Measurements from ENCODE around the gene CTNNA1.
"Not testable (repeated sequence)": the region's sequence is repeated elsewhere in the genome, so short reads cannot be mapped to it uniquely, and the experiment has no call there.

CTNNA1 gene

DNA sequence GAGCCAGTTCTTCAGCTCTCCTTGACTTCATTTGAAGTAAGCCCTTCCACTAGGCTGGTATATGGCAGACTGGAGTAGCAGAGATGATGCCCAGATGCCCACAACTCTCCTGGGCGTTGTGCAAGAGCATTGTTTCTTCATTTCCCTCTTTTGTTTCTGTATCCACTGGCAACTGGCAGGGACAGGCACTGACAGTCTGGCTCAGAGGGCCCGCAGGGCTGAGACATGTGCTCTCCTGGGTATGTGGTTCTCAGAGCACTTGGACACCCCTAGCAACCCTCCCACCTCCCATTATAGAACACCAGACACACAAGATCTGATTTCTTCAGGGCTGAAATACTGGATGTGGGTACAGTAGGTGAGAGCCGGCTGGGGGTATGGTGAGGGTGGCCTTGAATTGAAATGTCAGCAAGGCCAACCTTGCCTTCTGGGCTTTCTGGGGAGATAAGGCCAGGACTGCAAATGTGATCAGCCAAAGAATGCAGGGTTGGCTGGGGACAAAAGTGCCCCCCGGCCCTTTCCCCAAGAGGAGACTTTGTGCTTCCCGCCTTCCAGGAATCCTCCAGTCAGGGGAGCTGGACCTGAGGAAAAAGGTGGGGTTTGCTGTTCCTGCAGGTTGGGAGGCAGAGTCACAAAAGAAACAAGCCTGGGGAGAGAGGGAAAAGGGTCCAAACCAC lies 28.6 kb upstream of the CTNNA1 start:
- Histone ChIP-seq H3K79me2 (ENCODE audit: control insufficient read depth, insufficient read depth, low read length, unreplicated experiment) (no peaks in the 10 kb centered on the region), H3K4me3 (ENCODE audit: low read depth, low read length) (no peak overlapping the region), H3K27ac (ENCODE audit: low read depth, low read length) (peak overlapping the region; percentile 69; the same call in 1 of the 2 replicates), H2AFZ (ENCODE audit: low read length, unreplicated experiment) (no peak overlapping the region), H3K27me3 (ENCODE audit: insufficient read depth, low read length) (no peaks in the 10 kb centered on the region; the same call in 1 of the 2 replicates), H3K4me1 (ENCODE audit: control insufficient read depth, insufficient read depth, low read length, unreplicated experiment) (peaks cover 14% of the 10 kb centered on the region), H3K36me3 (ENCODE audit: insufficient read depth, low read length) (no peaks in the 10 kb centered on the region)

DNA sequence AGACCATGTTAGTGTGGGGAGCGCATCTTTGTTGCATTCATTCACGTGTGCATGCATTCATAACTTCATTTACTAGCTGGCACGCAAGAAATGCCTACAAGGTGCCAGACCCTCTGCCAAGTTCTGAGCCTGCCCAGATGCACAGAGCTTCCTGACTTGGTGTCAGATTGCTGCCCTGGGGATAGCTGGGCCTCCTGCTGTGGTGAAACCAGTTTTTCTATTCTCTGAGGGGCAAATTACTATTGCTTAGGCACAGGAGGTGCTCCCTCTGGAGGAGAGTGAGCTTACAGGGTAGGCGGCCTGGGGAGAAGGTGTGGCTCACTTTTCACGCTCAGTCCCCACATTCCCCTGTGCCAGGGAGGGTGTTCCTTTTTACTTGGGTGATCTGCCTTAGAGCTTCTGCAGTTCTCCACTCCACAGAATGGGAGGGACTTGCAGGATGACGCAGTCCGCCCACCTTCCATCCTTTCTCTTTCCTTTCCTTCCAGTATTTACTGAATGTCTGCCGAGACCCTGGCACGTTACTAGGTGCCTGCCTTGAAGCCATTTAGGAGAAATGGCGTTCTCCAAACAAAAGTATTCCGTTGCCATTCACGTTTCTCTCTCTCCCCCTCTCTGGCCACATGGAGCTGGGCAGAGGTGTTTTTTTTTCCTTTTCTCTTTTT lies 27.9 kb upstream of the CTNNA1 start:
- Histone ChIP-seq H3K27me3 (ENCODE audit: insufficient read depth, low read length) (no peaks in the 10 kb centered on the region; the same call in 1 of the 2 replicates), H3K4me1 (ENCODE audit: control insufficient read depth, insufficient read depth, low read length, unreplicated experiment) (peaks cover 14% of the 10 kb centered on the region), H3K36me3 (ENCODE audit: insufficient read depth, low read length) (no peaks in the 10 kb centered on the region), H3K27ac (ENCODE audit: low read depth, low read length) (peak overlapping the region; percentile 69), H3K79me2 (ENCODE audit: control insufficient read depth, insufficient read depth, low read length, unreplicated experiment) (no peaks in the 10 kb centered on the region), H2AFZ (ENCODE audit: low read length, unreplicated experiment) (peak overlapping the region; percentile 84), H3K4me3 (ENCODE audit: low read depth, low read length) (peak overlapping the region; percentile 41; the same call in 1 of the 2 replicates)

DNA sequence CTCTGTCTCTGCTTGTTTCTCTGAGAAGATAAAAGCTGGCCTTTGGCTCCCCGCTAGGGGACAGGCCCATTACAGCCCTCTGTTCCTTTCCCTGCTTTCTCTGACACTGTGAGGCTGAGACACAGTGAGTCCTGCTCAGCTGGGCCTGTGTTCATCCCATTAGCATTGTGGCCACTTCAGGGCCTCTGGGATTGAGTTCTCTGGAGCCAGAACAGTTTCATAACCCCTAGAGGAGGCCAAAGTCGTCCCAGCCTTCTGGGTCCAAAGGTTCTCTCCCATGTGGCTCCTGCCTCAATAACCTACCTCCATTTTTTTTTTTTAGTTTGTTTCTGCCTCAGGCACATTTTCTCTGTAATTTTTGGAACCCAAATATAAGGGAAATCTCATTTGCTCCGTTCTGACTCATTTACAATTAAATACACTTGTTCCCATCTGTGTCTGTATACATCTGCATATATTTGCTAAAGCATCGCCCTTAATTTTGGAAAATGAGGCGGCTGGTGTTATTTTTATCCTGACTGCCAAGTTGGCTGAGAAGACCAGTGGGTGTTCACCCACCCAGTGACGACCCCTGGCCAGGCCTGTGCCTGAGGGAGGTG lies 27.3 kb upstream of the CTNNA1 start:
- Histone ChIP-seq H3K4me1 (ENCODE audit: control insufficient read depth, insufficient read depth, low read length, unreplicated experiment) (peaks cover 14% of the 10 kb centered on the region), H3K36me3 (ENCODE audit: insufficient read depth, low read length) (no peaks in the 10 kb centered on the region), H3K27ac (ENCODE audit: low read depth, low read length) (peak overlapping the region; percentile 69), H3K4me3 (ENCODE audit: low read depth, low read length) (peak overlapping the region; percentile 41; the same call in 1 of the 2 replicates), H2AFZ (ENCODE audit: low read length, unreplicated experiment) (peak overlapping the region; percentile 84), H3K79me2 (ENCODE audit: control insufficient read depth, insufficient read depth, low read length, unreplicated experiment) (no peaks in the 10 kb centered on the region), H3K27me3 (ENCODE audit: insufficient read depth, low read length) (no peaks in the 10 kb centered on the region; the same call in 1 of the 2 replicates)

DNA sequence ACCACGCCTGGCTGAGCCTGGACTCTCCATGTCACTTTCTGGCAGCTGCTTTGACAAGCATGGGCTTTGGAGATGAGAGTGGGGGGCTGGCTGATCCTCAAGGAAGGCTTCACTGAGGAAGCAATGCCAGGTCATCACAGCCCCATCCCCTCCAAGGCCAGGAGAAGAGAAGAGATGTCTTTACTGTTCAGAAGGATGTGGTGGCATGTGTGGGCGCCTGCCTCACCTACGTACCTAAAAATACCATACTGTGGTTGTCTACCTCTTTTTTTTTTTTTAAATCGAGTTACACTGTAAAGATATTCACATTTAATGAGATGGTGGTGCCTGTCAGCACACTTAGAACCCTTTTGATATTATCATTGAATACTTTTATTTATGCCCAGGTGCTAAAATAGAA lies 26.4 kb upstream of the CTNNA1 start:
- no peak overlapping the region for H3K4me3 ChIP-seq (ENCODE audit: low read depth, low read length)
- H3K36me3 ChIP-seq (ENCODE audit: insufficient read depth, low read length), result no peaks in the 10 kb centered on the region
- H3K27me3 ChIP-seq (ENCODE audit: insufficient read depth, low read length), result no peaks in the 10 kb centered on the region
- no peaks in the 10 kb centered on the region for H3K79me2 ChIP-seq (ENCODE audit: control insufficient read depth, insufficient read depth, low read length, unreplicated experiment)
- H3K4me1 ChIP-seq (ENCODE audit: control insufficient read depth, insufficient read depth, low read length, unreplicated experiment), result peaks cover 14% of the 10 kb centered on the region
- H2AFZ ChIP-seq (ENCODE audit: low read length, unreplicated experiment), result no peak overlapping the region
- H3K27ac ChIP-seq (ENCODE audit: low read depth, low read length), result no peak overlapping the region

DNA sequence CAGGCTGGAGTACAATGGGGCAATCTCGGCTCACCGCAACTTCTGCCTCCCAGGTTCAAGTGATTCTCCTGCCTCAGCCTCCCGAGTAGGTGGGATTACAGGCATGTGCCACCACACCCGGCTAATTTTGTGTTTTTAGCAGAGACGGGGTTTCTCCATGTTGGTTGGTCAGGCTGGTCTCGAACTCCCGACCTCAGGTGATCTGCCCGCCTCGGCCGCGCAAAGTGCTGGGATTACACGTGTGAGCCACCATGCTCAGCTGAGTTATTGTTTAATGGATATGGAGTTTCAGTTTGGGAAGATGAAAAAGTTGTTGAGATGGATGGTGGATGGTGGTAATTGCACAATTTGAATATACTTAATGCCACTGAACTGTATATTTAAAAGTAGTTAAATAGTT lies 22.7 kb upstream of the CTNNA1 start:
- not testable (repeated sequence) for H3K4me3 ChIP-seq (ENCODE audit: low read depth, low read length); H3K36me3 ChIP-seq (ENCODE audit: insufficient read depth, low read length); H2AFZ ChIP-seq (ENCODE audit: low read length, unreplicated experiment); H3K27ac ChIP-seq (ENCODE audit: low read depth, low read length); H3K79me2 ChIP-seq (ENCODE audit: control insufficient read depth, insufficient read depth, low read length, unreplicated experiment); H3K4me1 ChIP-seq (ENCODE audit: control insufficient read depth, insufficient read depth, low read length, unreplicated experiment); H3K27me3 ChIP-seq (ENCODE audit: insufficient read depth, low read length)

DNA sequence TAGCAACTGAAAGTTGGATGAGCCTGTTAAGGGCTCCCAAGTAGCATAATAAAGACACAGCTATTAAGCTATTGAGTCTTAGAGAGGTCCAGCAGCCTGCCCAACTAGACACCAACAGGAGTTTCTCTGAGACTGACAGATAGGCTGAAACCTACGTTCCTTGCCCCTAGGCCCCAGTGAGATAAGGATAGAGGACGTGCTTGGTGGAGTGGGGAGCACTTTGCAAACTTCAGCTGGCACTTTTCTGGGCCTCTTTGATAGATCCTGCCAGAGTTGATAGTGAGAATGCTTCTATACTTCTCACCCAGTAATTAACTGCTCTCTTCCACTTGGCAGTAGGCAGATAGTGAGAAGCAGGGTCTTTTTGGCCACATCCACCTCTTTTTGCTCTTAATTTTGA lies 20.8 kb upstream of the CTNNA1 start:
- no peaks in the 10 kb centered on the region for H3K36me3 ChIP-seq (ENCODE audit: insufficient read depth, low read length)
- no peak overlapping the region for H2AFZ ChIP-seq (ENCODE audit: low read length, unreplicated experiment)
- H3K4me3 ChIP-seq (ENCODE audit: low read depth, low read length), result no peak overlapping the region
- no peak overlapping the region for H3K27ac ChIP-seq (ENCODE audit: low read depth, low read length)
- no peaks in the 10 kb centered on the region for H3K27me3 ChIP-seq (ENCODE audit: insufficient read depth, low read length)
- H3K79me2 ChIP-seq (ENCODE audit: control insufficient read depth, insufficient read depth, low read length, unreplicated experiment), result no peaks in the 10 kb centered on the region
- H3K4me1 ChIP-seq (ENCODE audit: control insufficient read depth, insufficient read depth, low read length, unreplicated experiment), result no peaks in the 10 kb centered on the region

DNA sequence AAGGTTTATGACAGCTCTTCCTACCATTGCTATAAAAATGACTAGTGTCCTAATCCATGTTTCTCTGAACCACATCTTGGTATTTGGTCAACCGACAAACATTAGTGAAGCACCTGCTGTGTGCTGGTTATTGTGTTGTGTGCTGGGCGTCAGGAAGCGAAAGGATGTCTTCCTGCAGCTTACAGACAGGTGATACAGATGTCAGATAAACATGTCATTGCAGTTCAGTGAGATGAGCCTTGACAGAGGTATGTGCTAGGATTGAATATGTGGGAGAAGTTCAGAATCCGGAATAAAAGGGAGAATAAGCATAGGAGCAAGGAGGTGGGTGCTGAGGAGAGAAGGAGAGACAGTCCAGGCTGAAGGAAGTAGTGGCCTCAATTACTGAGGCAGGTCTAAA lies 20.3 kb upstream of the CTNNA1 start:
- Histone ChIP-seq H3K27me3 (ENCODE audit: insufficient read depth, low read length) (no peaks in the 10 kb centered on the region), H3K27ac (ENCODE audit: low read depth, low read length) (no peak overlapping the region), H3K36me3 (ENCODE audit: insufficient read depth, low read length) (no peaks in the 10 kb centered on the region), H3K4me3 (ENCODE audit: low read depth, low read length) (no peak overlapping the region), H3K4me1 (ENCODE audit: control insufficient read depth, insufficient read depth, low read length, unreplicated experiment) (peaks cover 3% of the 10 kb centered on the region), H3K79me2 (ENCODE audit: control insufficient read depth, insufficient read depth, low read length, unreplicated experiment) (no peaks in the 10 kb centered on the region), H2AFZ (ENCODE audit: low read length, unreplicated experiment) (no peak overlapping the region)

DNA sequence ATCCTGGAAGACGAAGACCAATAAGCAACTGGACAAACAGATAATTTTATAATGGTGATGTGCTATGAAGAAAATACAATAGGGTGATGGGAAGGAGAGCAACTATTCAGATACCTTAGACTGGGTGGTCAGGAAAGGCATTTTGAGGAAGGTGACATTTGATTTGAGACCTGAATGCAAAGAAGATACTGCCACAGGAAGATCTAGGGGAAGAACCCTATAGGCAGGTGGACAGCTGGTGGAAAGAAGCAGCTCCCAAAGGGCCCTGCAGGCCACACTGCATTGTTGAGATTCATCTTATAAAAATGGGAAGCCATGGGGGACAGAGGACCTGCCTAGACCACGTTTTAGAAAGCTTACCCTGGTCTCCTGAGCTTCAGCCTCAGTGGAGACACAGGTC lies 19.7 kb upstream of the CTNNA1 start:
- Histone ChIP-seq H3K79me2 (ENCODE audit: control insufficient read depth, insufficient read depth, low read length, unreplicated experiment) (no peaks in the 10 kb centered on the region), H3K27me3 (ENCODE audit: insufficient read depth, low read length) (no peaks in the 10 kb centered on the region), H3K27ac (ENCODE audit: low read depth, low read length) (no peak overlapping the region), H3K4me3 (ENCODE audit: low read depth, low read length) (no peak overlapping the region), H2AFZ (ENCODE audit: low read length, unreplicated experiment) (no peak overlapping the region), H3K36me3 (ENCODE audit: insufficient read depth, low read length) (no peaks in the 10 kb centered on the region), H3K4me1 (ENCODE audit: control insufficient read depth, insufficient read depth, low read length, unreplicated experiment) (peaks cover 3% of the 10 kb centered on the region)

DNA sequence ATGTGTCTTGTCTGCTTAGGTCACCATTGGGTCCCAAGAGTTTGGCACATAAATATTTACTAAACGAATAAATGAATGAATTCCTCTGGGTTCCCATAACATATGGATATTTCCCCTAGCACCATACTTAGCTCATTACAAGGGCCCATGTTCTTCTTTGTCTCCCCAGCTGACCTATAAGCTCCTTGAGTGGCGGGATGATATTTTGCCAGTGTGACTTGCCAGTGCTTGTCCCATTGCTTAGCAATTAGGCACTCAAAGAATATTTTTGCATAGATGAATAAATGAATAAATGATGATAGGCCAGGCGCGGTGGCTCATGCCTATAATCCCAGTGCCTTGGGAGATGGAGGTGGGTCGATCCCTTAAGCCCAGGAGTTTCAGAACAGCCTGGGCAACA lies 16.9 kb upstream of the CTNNA1 start:
- Histone ChIP-seq H3K36me3 (ENCODE audit: insufficient read depth, low read length) (no peaks in the 10 kb centered on the region), H3K27me3 (ENCODE audit: insufficient read depth, low read length) (no peaks in the 10 kb centered on the region), H3K27ac (ENCODE audit: low read depth, low read length) (no peak overlapping the region), H3K4me1 (ENCODE audit: control insufficient read depth, insufficient read depth, low read length, unreplicated experiment) (peaks cover 3% of the 10 kb centered on the region), H2AFZ (ENCODE audit: low read length, unreplicated experiment) (no peak overlapping the region), H3K79me2 (ENCODE audit: control insufficient read depth, insufficient read depth, low read length, unreplicated experiment) (no peaks in the 10 kb centered on the region), H3K4me3 (ENCODE audit: low read depth, low read length) (no peak overlapping the region)

DNA sequence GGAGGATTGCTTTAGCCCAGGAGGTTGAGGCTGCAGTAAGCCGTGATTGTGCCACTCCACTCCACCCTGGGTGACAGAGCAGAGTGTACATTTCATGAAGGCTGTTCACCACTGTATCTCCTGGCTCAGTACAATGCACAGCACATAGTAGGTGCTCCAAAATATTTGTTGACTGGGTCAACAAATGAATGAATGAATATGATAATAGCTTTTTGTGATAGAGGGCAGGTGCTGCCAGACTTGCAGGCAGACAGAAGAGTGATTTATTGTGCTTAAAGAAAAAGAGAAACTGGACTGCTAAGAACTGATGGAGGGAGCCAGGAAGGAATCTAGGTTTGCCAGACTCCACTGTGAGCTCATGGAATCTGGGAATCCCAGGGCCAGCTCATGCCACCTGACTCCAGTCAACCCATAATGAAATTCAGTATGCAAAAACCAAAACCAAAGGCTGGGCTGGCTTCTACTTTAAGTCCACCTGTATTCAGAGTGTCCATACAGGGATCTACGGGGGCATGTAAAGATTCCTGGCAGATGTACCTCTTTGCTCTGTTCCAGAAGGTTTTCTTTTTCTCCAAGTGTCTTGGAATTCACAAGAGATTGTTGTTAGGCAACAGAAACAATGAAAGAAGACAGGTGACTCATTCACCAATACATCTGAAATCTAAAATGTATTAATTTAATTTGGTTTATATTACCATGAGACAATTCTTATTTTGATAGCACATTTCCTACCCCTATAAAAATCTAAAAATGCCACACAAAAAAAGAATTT lies 15.5 kb upstream of the CTNNA1 start:
- no peak overlapping the region for H3K27ac ChIP-seq (ENCODE audit: low read depth, low read length)
- H3K4me3 ChIP-seq (ENCODE audit: low read depth, low read length), result no peak overlapping the region
- H3K36me3 ChIP-seq (ENCODE audit: insufficient read depth, low read length), result no peaks in the 10 kb centered on the region
- no peak overlapping the region for H2AFZ ChIP-seq (ENCODE audit: low read length, unreplicated experiment)
- H3K4me1 ChIP-seq (ENCODE audit: control insufficient read depth, insufficient read depth, low read length, unreplicated experiment), result peaks cover 3% of the 10 kb centered on the region
- H3K27me3 ChIP-seq (ENCODE audit: insufficient read depth, low read length), result no peaks in the 10 kb centered on the region
- H3K79me2 ChIP-seq (ENCODE audit: control insufficient read depth, insufficient read depth, low read length, unreplicated experiment), result no peaks in the 10 kb centered on the region
